Measurements from ENCODE around the gene ZFAND2A.

The ZFAND2A gene

GRCh38 chr7:1104516-1105179 lies 55.3 kb downstream of the ZFAND2A start:
- DNase-seq: no peak

- DNase-seq: no peak
These were observed 56.0 kb downstream of the ZFAND2A start for GRCh38 chr7:1103789-1104515.

- no peak for DNase-seq
These were observed 56.8 kb downstream of the ZFAND2A start for GRCh38 chr7:1103009-1103788.

Measured in NK-92 treated with Interleukin-12 subunit alpha and Interleukin-12 subunit beta, amount 100 ng/mL, for 24 hours (cell line).